Activated T-helper 1 cell treated with anti-CD3 and anti-CD28 coated beads, Interleukin-12 subunit alpha, Interleukin-12 subunit beta, Interleukin-2, Interleukin-4 antibody, amounts not matched to agents 30 ng/mL and 10 ng/mL and 1 ng/mL, durations not matched to agents 14 hours and 24 hours and 36 hours (primary cell): ENCODE results near the gene ARHGAP28. TPM values are rescaled to one million over a fixed set of nuclear protein-coding genes. Genes with fewer than 3 reads are reported as not detected.

Source experiments
- DNase-seq: peaks from one replicate; pipeline ENCODE4 v3.0.0; 2021; ENCODE audit warnings: low spot score
- H3K27ac Mint-ChIP-seq: one replicate; pipeline ENCODE4 v1.8.0; 2021; ENCODE audit warnings: mild to moderate bottlenecking, mixed read lengths
- H3K27me3 Mint-ChIP-seq: one replicate; pipeline ENCODE4 v1.8.0; 2022; ENCODE audit warnings: mild to moderate bottlenecking, moderate library complexity, mixed read lengths; ENCODE audit not compliant: insufficient read depth
- H3K36me3 Mint-ChIP-seq: one replicate; pipeline ENCODE4 v1.8.0; 2021; ENCODE audit warnings: low read depth, mixed read lengths
- H3K4me1 Mint-ChIP-seq: one replicate; pipeline ENCODE4 v1.8.0; 2021; ENCODE audit warnings: low read depth, mixed read lengths
- H3K4me3 Mint-ChIP-seq: one replicate; pipeline ENCODE4 v1.8.0; 2021; ENCODE audit warnings: mild to moderate bottlenecking, moderate library complexity, mixed read lengths
- H3K9me3 Mint-ChIP-seq: one replicate; pipeline ENCODE4 v1.8.0; 2021; ENCODE audit warnings: mixed read lengths
- intact Hi-C: fragments of 100-400 bp; cut with micrococcal nuclease; formaldehyde crosslinking; loops from one replicate; pipeline ENCODE4 v1.15.1; 2024
- total RNA-seq: library from RNA; stranded (reverse); gene quantifications from 2 replicates; pipeline ENCODE4 v1.2.3, GENCODE V29; 2022

The ARHGAP28 gene
- total RNA-seq, 1 donor from 2014 or later = not detected

- H3K27ac Mint-ChIP-seq = no peak overlapping the region
- H3K4me3 Mint-ChIP-seq = no peak overlapping the region
- H3K4me1 Mint-ChIP-seq = no peaks in the 10 kb centered on the region
- DNase-seq = no peak
- intact Hi-C loops = no loop called here
- H3K27me3 Mint-ChIP-seq = no peaks in the 10 kb centered on the region
- no peaks in the 10 kb centered on the region for H3K9me3 Mint-ChIP-seq
- no peaks in the 10 kb centered on the region for H3K36me3 Mint-ChIP-seq
These were observed 147.1 kb downstream of the ARHGAP28 start for GRCh38 chr18:6876641-6877041.

GRCh38 chr18:6877288-6877687 lies 147.8 kb downstream of the ARHGAP28 start:
- H3K4me1 Mint-ChIP-seq = no peaks in the 10 kb centered on the region
- no peaks in the 10 kb centered on the region for H3K27me3 Mint-ChIP-seq
- no peak overlapping the region for H3K27ac Mint-ChIP-seq
- no peak overlapping the region for H3K4me3 Mint-ChIP-seq
- no peak for DNase-seq
- no peaks in the 10 kb centered on the region for H3K9me3 Mint-ChIP-seq
- no peaks in the 10 kb centered on the region for H3K36me3 Mint-ChIP-seq
- intact Hi-C loops = no loop called here

DNA sequence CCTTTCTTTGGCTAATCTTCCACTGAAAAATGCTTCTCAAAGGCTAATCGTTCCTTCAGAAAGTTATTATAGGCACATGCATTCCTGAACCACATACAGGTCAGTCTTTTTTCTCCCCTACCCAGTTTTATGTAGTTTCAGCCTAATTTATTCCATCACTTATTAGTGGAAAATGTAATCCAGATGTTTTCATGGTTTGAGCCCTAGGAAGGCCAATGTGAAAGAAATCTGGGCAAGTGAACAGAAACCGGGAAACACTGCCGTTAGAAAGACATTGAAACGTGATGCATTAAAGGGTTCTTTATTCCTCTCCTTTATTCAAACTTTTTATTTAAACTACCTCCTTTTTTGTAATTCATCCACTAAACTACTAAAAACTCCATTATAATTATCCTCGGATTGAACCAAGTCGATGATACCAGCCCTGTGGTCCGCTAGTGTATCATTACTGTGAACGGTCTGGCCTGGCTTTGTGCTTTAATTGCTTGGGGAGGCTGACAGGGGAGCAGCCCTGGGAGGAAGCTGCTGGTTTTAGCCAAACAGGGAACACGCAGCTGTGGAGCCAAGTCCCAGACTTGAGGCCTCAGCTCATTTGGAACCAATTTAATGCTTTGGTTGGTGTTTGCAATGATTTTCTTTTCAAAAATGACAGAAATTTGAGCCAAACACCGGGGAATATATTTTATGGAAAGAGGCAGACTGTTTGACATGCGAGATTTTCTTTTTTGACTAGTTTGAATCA lies 149.2 kb downstream of the ARHGAP28 start:
- Mint-ChIP-seq H3K27me3 (no peaks in the 10 kb centered on the region), H3K27ac (no peak overlapping the region), H3K9me3 (no peaks in the 10 kb centered on the region), H3K4me1 (no peaks in the 10 kb centered on the region), H3K36me3 (no peaks in the 10 kb centered on the region), H3K4me3 (no peak overlapping the region)
- no peak for DNase-seq
- intact Hi-C loops = no loop called here

DNA sequence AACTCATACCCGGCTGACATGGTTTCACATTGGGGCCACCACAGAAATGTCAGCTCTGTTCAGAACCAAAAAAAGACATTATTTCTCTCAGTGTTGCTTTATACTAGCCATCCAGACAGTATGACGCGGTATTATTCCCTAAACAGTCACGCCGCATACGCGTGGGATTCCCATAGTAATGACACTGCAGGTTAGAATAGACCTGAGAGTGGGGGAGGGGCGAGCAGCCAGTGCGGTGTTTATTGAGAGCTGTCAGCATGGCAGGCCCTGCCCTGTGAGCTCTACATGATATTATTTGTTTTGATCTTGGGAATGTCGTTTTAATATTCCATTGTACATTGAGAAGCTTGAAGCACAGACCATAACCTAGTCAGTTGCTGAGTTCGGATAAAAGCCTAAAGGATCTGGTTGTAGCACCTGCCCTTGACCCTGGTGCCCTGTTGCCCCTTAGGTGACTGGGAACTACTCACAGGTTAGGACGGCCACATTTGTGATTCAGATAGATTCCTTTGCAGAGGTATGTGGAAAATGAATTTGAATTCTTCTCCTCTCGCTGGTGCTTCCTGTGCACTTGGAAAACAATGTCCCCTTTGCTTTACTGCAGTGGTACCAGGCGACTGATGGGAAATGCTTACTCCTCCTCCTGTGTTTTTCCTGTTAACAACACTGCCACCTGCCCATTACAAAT lies 150.1 kb downstream of the ARHGAP28 start:
- no peak for DNase-seq
- no peaks in the 10 kb centered on the region for H3K27me3 Mint-ChIP-seq
- H3K9me3 Mint-ChIP-seq = no peaks in the 10 kb centered on the region
- no peaks in the 10 kb centered on the region for H3K4me1 Mint-ChIP-seq
- no peaks in the 10 kb centered on the region for H3K36me3 Mint-ChIP-seq
- no peak overlapping the region for H3K27ac Mint-ChIP-seq
- H3K4me3 Mint-ChIP-seq = no peak overlapping the region
- intact Hi-C loops = no loop called here

GRCh38 chr18:6881034-6881820 lies 151.7 kb downstream of the ARHGAP28 start:
- Mint-ChIP-seq H3K27ac (no peak overlapping the region), H3K4me1 (no peaks in the 10 kb centered on the region), H3K36me3 (no peaks in the 10 kb centered on the region), H3K4me3 (no peak overlapping the region), H3K27me3 (no peaks in the 10 kb centered on the region), H3K9me3 (no peaks in the 10 kb centered on the region)
- intact Hi-C loops = no loop called here
- no peak for DNase-seq

DNA sequence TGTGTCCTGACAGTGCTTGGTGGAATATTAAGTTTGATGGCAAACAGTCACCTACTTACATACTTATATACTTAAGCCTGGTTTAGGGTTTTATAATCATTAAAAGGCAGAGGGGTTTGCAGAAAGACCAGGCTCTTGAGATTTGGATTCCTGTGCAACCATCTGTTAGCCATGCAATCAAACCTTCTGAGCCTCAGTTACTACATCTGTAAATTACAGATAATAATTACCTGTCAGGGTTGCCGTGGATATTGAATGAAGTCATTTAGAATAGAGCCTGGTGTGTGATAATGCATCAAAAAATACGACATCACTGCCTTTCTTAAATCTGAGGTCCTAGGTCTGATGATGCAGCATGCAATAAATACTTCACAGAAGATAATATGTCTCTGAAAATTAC lies 152.9 kb downstream of the ARHGAP28 start:
- H3K9me3 Mint-ChIP-seq = no peaks in the 10 kb centered on the region
- no peaks in the 10 kb centered on the region for H3K4me1 Mint-ChIP-seq
- H3K4me3 Mint-ChIP-seq = no peak overlapping the region
- intact Hi-C loops = no loop called here
- no peaks in the 10 kb centered on the region for H3K36me3 Mint-ChIP-seq
- no peaks in the 10 kb centered on the region for H3K27me3 Mint-ChIP-seq
- H3K27ac Mint-ChIP-seq = no peak overlapping the region
- no peak for DNase-seq

DNA sequence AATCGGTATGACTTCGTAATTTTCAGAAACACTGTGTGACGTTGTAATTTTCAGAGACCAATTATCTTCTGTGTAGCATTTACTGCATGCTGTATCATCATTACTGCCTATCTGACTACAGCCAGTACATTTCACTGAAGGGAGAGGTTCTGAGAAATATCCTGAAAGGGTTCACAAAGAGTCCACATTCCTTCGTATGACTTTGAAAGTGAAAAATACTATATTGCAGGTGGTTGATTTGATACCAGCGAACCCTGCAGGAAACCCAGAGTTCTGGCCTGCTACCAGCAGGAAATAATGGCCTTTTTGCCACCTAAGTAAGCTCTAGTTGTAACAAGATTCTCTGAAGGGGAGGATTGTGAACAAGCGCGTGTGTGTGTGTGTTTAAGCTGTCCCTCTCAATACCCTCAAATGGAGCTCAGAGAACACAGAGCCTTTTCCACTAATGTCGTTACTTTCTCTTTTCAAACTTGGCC lies 155.5 kb downstream of the ARHGAP28 start:
- no peak overlapping the region for H3K4me3 Mint-ChIP-seq
- H3K36me3 Mint-ChIP-seq = no peaks in the 10 kb centered on the region
- H3K4me1 Mint-ChIP-seq = no peaks in the 10 kb centered on the region
- H3K27ac Mint-ChIP-seq = no peak overlapping the region
- no peaks in the 10 kb centered on the region for H3K9me3 Mint-ChIP-seq
- no peaks in the 10 kb centered on the region for H3K27me3 Mint-ChIP-seq
- intact Hi-C loops = loop anchor here (5.0 kb wide), 1 partner anchor 1003 kb away; no protein-coding TSS in a partner anchor
- DNase-seq = no peak

DNA sequence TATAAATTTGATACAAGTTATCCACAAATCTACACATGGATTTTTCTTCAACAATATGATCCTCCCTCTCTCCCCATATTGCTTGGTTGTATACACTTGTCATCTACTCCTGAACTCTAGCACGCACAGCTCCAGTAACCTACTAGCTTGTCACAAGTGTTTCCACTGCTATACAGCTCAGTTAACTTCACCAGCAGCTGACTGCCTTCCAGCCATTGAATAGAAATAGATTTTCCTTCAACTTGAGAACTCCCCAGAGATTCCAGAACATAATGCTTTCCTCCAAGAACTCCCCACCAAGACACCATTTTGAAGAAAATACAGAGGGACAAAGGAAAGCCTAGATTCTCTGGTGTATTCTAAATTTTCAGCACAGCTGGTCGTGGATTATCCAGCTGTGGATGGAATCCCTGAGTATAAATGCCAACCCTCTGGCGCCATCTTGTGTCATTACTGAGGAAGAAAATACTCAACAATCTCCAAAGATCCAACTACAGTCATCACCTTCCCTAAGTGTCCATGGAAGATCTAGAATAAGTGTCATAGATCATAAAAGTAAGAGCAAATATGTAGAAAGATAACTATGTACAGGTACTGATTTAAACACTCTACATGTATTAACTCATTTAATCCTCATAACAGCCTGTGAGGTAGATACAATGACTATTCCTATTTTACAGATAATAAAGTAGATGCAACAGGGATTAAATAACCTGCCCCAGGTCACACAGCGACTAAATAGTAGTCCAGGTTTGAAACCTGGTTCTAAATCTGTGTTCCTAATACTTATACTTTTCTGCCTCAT lies 156.7 kb downstream of the ARHGAP28 start:
- Mint-ChIP-seq H3K4me3 (no peak overlapping the region), H3K27me3 (no peaks in the 10 kb centered on the region), H3K4me1 (no peaks in the 10 kb centered on the region), H3K9me3 (no peaks in the 10 kb centered on the region), H3K36me3 (no peaks in the 10 kb centered on the region), H3K27ac (no peak overlapping the region)
- DNase-seq = no peak
- intact Hi-C loops = loop anchor here (2.0 to 5.0 kb wide), 2 partner anchors 1004 to 1017 kb away; no protein-coding TSS in a partner anchor

DNA sequence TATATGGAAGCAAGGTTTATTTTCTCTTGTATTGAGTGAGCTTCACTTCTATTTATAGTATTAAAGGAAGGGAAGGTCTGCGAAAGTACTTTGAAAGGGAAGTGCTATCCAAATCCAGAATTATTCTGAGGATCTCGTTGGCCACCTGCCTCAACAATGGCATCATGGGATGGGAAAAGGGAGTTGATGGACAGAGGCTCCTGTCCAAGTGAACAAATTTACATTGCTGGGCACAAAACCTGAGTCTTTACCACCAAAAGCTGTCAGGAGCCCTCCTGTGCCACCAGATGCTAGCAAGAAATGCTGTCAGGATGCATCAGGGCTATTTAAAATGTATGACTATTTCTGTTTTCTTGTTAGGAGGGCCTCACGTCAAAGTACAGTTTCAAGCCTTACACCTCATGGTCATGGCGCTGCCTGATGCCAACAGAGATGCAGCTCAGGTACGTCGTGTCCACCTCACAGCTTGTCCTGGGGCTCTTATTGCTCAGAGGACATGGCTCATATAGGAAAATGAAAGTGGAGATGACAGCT lies 157.3 kb downstream of the ARHGAP28 start:
- Mint-ChIP-seq H3K27ac (no peak overlapping the region), H3K4me3 (no peak overlapping the region), H3K9me3 (no peaks in the 10 kb centered on the region), H3K4me1 (no peaks in the 10 kb centered on the region), H3K36me3 (no peaks in the 10 kb centered on the region), H3K27me3 (no peaks in the 10 kb centered on the region)
- no peak for DNase-seq
- intact Hi-C loops = loop anchor here (2.0 to 5.0 kb wide), 2 partner anchors 1005 to 1018 kb away; no protein-coding TSS in a partner anchor

DNA sequence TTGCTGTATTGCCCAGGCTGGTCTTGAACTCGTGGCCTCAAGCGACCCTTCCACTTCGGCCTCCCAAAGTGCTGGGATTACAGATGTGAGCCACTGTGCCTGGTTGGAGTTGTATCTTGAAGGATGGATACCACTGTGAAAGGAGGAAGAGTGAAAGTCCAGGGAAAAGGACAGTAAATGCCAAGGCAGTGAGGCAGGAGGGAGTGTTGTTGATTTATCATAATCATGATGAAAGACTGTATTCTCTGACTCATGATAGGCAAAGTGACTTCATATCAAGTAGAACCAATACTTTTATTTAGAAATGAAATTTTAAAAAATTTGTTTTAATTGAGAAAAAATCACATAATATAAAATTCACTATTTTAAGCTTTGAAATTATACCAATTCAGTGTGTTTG lies 162.3 kb downstream of the ARHGAP28 start:
- Mint-ChIP-seq H3K36me3 (no peaks in the 10 kb centered on the region), H3K9me3 (no peaks in the 10 kb centered on the region), H3K27me3 (no peaks in the 10 kb centered on the region), H3K27ac (no peak overlapping the region), H3K4me1 (no peaks in the 10 kb centered on the region), H3K4me3 (no peak overlapping the region)
- no peak for DNase-seq
- intact Hi-C loops = no loop called here

DNA sequence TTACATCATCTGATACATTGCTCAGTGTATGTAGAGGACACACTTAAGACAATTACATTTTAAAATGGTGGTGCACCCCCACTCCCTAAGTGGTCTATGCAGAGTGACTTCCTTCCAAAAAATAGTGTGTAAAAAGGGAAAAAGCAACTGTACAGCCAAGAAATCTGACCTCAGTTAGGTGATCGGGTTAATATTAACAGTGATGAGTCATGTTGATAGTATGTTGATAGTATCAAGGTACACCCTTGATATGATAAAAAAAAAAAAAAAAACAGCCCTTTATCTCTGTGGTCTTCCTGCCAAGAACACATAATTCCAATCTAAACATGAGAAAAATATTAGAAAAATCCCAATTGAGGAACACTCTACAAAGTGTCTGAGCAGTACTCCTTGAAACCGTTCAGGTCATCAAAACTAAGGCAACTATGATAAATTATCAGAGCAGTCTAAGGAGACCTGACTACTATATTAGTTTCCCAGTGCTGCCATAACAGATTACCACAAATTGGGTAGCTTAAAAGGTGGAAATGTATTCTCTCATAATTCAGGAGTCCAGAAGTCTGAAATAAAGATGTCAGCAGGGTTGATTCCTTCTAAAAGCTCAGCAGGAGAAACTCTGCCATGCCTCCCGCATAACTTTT lies 171.9 kb downstream of the ARHGAP28 start:
- H3K9me3 Mint-ChIP-seq = peaks cover 18% of the 10 kb centered on the region
- peaks cover 2% of the 10 kb centered on the region for H3K27me3 Mint-ChIP-seq
- intact Hi-C loops = no loop called here
- no peak overlapping the region for H3K4me3 Mint-ChIP-seq
- H3K4me1 Mint-ChIP-seq = no peaks in the 10 kb centered on the region
- no peak for DNase-seq
- H3K36me3 Mint-ChIP-seq = no peaks in the 10 kb centered on the region
- no peak overlapping the region for H3K27ac Mint-ChIP-seq

DNA sequence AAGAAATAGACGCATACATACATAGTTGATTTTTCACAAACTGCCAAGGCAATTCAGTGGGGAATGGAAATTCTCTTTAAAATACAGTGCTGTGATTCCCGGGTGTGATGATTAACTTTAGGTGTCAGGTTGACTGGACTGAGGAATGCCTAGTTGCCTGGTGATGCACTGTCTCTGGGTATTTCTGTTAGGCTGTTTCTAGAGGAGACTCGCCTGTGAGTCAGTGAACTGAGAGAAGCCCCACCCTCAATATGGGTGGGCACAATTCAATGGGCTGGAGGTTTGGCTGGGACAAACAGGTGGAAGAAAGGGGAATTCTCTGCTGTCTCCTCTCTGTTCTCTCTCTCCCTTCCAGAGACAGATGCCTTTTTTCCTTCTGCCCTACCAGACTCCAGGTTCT lies 187.6 kb downstream of the ARHGAP28 start:
- H3K36me3 Mint-ChIP-seq = no peaks in the 10 kb centered on the region
- peaks cover 4% of the 10 kb centered on the region for H3K9me3 Mint-ChIP-seq
- no peaks in the 10 kb centered on the region for H3K4me1 Mint-ChIP-seq
- DNase-seq = no peak
- intact Hi-C loops = loop anchor here (10.0 kb wide), 1 partner anchor 648 kb away; the partner anchor contains the start of gene PTPRM
- no peak overlapping the region for H3K27ac Mint-ChIP-seq
- H3K4me3 Mint-ChIP-seq = no peak overlapping the region
- H3K27me3 Mint-ChIP-seq = no peaks in the 10 kb centered on the region
